Measurements from ENCODE around the gene CHSY1.

The CHSY1 gene

DNA sequence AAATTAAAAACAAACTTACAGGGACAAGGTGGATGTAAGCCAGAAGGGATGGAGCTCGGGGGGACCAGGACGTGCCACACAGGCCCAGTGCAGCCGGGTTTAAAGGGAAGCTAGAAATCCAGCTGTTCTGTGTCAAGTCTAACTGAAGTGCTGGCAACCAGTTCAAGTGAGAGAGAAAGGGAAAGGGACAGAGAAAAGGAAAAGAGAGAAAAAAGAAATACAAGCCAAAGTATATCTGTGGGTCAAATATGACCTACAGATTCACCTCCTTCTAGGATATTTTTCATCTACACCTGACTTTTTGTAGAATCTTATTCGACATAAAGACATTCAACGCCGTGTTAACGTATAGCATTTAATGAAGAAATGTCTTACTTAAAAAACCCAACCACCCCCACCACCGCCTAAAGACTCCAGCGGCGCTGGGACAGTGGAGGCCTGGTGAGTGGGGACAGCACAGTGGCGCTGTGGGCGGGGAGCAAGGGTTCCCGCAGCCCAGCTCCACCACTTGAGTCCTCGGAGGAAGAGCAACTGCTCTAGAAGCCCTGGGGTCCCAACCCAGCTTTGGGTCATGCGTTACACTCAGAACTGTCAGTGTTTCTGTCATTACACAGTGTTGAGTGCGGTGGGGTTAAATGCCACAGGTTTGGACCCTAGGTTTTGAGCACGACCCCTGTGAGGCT, 62.3 kb downstream of the CHSY1 start:
- DNase-seq, result no peak

DNA sequence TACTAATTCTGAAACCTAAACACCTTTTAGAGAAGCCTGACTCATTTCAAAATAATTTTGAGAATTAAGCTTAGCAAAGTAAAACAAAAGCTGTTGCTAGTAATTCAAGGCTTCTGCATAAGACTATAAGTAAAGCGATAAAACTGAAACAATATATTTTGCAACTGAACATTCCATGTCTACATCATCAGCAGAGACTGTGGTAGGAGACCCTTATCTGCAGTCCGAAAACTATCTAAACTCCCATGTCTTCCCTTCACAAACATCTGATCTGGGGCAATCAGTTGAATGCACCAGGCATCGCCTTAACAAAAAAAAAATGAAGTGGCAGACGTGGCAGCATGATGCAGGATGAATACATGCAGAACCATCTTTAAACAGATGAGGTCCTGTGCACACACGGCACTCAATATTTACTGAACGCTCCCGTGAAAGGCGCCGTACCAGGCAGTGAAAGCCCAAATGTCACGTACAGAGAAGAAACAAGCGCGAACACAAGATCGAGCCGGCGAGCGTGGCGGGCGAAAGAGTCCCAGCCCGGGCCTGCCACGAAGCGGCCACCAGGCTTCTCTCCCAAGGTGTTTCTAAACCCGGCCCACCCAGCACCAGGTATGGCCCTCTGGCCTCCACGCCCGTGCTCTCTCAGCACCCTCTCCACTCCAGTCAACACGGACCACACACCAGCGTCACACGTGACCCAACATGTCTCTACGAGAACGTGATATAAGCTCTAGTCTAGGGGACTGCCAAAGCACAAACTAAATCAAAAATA, 63.0 kb downstream of the CHSY1 start:
- no peak for DNase-seq

DNA sequence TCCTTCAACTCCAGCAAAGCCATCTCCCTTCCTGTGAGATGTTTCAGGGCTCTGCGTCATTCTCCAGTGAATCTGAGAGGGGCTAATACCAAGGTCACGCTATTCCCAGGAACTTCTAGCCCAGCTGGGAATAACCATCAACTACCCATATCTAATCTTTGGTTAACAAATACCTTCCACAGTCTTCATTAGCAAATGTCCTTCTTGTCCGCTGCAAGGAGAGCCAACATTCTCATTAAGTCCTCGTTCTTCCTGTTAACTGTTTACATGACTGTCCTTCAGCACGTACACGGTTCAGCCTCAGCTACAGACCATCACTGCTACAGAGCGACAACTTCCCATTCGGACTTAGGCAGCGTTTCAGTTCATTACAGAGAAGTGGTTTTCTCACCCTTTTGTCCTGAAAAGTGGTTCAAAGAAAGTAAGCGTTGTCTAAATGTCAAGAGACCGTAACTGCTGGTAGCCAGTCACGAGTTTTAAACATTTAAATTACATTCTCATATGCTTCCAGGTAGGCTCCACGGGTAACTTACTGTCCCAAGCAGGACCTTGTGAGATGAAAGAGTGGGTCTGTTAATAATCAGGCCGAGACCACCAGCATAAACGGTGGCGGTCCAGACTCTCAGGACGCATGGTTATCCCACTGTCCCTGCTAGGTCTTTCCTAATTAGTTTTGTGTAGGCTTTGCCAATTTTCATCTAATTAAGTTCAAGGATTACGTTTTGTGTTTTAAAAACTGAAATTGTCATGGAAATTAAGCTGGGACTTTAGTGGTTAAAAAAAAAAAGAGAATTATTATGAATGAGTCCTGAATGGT, 63.8 kb downstream of the CHSY1 start:
- DNase-seq, result no peak

DNA sequence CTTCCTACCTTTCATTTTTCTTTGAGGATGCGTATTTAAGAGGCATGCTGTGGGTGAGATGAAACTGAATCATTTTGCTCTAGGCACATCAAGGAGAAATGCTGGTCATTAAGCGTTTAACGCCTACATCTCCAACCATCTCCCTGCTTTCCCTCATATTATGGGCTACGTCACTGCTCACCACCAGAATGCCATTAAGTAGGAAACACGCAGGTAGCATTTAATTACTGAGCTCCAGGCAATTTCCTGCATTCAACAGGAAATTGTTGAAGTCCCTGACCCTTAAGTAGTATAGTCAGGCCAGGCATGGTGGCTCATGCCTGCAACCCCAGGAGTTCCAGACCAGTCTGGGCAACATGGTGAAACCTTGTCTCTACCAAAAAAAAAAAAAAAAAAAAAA, 66.1 kb downstream of the CHSY1 start:
- no peak for DNase-seq

DNA sequence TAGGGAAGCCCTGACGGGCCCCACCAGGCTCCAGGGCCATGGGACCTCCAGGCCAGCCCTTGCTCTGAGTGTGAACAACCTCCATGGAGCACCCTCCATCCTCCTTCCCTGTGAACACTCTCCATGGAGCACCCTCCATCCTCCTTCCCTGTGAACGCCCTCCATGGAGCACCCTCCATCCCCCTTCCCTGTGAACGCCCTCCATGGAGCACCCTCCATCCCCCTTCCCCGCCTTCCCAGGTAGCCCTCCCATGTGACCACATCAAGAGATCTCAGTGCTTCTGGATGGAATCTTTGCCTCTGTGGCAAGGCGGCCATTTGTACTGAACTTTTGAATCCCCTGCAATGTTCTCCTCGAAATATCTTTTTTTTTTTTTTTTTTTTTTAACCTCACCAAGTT, 66.5 kb downstream of the CHSY1 start:
- DNase-seq, result no peak

DNA sequence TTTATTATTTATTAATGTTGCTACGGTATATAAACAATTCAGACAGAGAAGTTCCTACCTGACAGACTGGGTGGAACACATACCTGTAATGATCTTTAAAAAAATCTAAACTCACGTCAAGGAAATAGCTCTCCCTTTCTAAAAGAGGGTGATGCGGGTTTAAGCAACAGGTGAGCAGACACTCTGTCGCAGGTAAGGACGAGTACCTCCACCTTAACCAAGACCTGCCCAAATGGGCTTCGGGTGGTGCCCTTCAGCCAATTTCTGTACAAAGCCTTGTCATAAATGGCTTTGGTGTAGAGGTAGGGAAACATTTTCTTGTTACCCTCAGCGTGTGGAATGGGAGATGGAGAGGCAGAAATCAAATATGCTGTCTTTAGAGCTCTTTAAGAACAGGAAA, 67.0 kb downstream of the CHSY1 start:
- DNase-seq, result no peak

DNA sequence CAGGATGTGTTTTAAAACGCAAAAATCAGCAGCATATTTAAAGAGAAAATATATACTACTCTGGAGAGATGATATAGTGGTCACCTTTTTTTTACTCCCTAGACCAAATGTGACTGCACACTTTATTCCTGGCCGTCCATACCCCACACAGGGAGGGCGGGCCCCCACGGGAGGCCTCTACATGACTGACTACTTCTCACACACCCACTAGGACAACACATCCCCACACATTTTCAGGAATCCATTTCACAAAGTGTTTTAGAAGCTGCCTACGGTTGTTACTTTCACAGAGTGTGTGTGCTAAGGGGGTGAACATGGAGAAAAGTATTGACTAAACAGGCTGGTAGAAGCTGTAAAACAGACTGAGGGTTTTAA, 67.9 kb downstream of the CHSY1 start:
- no peak for DNase-seq

DNA sequence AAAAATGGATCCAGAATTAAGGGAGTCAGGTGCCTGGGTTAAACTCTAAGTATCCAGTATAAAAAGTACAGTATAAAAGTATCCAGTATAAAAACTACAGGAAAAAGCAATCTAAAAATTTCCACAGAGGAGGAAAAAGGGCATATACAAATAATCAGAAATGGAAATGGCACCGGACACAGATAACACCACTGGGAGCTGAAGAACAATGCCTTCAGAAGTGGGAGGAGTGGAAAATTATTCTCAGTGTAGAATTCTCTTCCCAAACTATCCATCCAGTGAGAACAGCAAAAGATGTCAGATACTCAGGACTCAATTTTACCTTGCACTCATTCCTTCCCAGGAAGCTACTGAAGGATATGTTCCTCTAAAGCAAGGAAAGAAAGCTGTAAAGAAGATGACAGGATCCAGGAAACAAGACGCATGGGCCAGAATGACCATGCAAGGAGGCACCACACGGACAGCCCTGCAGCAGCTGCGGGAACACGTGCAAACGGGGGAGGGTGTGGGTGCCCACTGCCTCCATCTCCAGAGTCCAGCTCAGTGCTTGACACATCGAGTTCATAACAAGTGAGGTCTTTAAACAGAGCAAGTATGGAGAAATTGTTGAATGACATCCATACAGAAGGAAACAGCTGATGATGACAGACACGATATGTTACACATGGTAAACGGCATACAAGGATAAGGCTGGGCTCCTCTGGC, 68.5 kb downstream of the CHSY1 start:
- DNase-seq, result peak in 13 of 56 donors; percentile 14 to 49 (median 35)

DNA sequence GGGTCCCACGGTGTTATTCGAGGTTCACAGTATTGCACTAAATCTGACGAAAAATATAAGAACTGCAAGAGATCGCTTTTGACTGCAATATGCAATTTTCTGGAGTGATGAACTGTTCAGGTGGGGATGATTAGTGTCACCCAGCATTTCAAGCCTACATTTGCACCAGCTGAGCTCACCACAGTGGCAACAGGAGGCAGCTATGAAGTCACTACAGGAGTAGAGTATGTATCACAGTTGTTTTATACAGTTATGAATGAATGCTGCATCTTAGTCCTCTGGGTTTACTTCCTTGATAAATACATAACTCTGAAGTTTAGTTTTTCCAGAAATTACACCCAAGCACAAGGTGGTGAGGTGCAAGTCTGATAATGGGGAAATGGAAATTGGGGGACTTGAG, 69.6 kb downstream of the CHSY1 start:
- no peak for DNase-seq

DNA sequence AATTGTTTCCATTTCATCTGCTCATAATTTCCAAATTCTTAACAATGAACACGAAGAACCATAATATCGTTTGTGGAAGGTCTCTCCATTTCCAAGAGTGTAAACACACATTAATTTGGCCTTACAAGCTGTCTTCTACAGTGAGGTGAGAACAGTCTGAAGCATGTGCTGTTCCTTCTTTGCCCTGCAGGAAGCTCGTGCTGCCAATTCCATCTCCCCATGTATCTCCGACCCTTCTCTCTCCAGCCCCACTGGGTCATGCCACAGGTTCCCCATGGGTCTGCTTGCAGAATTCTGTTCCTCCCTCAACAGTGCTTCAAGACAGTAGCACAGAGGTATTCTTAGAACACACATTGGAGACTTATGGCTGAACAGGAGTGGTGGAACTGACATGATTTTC, 70.5 kb downstream of the CHSY1 start:
- DNase-seq, result no peak

DNA sequence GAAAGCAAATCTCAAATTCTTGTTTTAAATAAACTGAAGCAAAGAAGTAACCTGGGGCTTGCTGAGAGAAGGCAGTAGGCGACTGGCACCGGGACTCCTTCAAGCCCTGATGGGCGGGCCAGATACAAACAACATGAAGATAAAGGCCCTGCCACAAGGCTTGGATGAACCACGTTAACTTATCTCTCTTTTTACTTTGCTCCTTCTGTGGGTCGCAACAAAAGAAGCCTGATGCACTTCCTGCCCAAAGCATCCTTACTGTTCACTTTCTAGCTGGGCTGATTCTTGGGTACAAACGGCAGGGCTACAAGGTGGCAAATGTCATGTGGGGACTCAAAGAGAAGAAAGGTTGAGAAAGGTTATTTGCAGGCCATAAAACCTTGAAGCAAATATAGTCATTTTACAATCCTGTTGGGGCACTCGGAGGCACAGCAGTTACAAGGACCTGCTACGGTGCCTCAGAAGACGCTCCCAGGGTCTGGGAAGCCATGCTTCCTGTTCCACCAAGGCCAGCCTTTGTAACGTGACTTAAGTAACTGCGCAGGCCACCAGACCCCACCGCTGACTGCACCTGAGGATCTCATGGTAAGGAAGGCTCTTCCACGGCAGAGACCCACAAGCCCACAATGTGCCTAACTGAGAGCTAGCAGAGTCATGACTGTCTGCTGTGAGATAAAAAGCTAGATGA, 71.1 kb downstream of the CHSY1 start:
- no peak for DNase-seq

DNA sequence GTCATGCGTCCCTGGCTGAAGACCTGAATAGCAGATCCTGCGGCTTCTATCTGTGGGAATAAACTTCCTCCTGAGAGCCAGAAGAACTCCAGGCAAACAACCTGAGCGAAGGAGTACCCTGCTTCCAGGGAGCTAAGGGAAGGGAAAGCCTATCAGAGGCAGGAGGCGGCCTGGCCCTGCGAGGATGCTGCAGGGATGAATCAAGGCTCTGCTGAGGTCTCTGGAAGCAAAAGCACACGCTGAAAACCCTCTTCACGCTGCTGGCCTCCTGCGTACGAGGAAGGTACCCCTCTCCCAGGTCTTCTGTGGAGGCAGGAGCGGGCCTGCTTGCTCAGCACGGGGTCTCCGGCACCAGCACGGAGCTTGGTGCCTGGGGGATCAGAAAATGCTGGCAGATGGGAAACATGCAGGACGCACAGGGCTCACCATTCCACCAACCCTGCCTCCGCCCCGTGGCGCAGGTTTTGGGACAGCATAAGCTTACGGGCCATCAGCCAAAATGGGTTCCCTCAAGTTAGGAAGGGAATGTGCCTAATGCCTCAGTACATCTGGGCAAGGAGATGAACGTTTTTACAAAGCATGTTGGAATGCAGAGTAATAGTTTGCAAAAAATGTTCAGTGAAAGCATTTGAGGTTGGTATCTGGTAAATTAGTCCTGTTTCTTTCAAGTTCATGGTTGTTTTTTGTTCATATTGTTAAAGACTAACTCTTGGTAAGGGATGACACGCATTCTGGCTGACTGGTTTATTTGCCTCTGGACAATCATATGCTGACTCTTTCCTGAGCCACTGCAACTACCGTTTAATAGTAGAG, 72.3 kb downstream of the CHSY1 start:
- DNase-seq, result no peak

DNA sequence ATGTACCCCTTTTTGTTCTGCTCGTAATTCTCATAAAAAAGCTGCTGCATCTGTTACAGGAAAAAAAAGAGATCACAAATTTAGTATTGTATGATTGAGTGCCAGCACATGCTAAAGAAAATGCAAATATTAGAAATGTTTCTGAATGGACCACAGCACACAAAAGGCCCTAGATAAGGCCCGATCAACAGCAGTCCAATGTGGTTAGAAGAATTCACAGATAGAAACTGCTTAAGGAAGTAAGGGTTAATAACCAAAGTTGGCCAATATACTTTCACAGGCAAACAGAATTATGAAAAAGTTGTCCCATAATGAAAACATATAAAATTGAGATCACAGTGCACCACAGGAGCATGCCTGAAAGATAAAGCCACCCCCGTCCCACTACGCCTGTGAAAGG, 72.9 kb downstream of the CHSY1 start:
- DNase-seq, result no peak

DNA sequence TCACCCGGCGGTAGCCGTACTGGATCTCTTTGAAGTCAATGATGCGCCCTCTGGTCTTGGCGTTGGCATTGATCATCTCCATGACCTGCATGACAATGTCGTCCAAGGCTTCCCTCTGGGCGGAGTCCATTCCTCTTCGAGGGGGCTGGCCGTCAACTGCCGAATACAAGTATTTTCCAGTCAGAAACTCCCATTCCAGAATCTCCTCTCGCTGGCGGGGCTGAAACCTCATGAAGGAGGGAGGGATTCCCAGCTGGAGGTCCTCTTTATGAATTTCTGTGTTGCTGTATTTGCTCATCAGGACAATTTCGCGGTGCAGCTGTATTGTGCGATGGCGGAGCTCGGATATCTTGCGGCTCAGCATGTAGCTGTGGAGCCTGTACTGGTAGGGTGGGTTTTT, 73.4 kb downstream of the CHSY1 start:
- DNase-seq, result no peak

DNA sequence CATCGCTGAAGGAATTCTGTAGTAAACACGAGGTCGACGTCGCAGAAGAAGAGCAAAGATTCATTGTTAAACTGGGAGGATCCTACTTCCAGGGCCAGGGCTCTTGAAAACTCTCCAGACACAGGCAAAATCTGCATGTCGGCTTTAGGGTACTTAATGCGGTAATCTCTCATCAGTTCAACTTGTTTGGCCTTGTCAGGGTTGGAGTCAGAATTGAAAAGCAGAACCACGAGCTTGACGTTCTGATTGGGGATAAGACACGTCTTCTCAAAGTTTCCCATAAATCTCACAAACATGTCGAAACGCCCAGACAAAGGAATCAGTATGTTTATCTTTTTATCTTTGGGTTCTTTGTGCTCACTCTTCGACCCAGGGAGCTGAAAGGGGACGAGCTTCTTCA, 74.0 kb downstream of the CHSY1 start:
- DNase-seq, result no peak

DNA sequence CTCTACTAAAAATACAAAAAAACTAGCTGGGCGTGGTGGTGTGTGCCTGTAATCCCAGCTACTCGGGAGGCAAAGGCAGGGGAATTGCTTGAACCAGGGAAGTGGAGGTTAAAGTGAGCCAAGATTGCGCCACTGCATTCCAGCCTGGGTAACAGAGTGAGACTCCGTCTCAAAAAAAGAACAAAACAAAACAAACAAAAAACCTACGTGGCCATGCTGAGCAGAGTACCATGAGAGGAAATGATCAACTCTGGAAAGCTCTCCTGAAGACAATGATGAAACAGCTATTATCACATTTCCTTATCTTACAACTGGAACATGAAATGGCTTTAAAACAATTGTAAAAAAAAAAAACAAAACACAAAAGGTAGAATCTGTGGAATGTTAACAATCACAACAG, 75.2 kb downstream of the CHSY1 start:
- DNase-seq, result no peak

DNA sequence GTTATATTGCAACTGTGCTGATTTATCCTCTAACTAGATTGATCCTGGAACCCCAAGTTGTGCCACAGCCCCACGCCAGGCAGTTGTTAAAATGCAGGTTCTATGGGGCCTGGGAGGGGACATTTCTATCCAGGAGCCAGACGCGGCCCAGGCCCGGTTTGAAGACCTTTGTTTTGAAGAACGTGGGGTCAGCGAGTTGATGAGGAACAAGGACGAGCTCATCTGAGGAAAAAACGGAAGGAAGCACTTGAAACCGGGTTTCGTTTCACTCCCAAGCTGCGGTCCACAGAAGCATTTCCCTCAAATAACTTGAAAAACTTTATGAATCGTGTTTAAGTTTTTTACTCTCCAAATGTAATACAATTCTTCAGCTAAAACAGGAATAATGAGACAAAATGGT, 76.4 kb downstream of the CHSY1 start:
- peak in 1 of 56 donors; percentile 22 for DNase-seq

DNA sequence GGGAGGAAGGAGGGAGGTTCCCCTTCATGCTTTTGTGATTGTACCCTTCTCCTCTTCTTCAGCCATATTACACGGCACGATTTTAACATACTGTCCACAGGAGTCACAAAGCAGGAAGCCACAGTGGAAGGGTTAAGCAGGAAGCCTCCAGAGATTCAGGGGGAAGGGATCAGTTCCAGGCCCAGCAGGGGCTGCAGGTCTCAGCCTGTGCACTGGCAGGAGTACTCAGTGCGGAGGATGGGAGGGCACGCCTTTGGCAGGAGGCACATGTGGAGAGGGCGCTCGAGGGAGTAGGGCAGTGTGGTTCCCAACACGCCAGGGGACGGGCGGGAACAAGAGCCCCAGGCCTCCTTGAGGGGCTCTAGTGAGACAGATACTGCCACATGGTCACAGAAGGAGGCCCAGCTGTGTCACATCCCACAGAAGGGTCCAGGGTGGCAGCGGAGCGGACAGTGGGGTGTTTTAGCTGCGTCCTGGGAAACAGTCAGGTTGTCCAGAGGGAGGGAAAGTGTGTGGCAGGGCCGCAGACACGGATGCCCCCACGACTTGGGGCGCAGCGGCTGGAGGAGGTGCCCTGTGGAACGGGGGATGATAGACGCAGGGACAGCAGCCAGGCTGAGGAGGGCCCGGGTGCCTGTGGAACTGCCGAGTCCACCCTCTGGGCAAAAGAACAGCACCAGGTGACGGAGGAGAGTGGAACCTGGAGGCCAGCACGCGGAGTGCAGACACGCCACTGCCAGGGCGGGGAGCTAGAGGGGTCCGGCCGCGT, 77.5 kb downstream of the CHSY1 start:
- peak in 1 of 56 donors; percentile 17 for DNase-seq

All from amygdala (tissue), 56 donors.